HG03280 (cell line): Measurements from ENCODE around the gene NAIF1.

Experiments used
- ATAC-seq: cut with Tn5 transposase; IDR thresholded peaks from one replicate; pipeline ENCODE4 v1.9.1; 2021; ENCODE audit warnings: mild to moderate bottlenecking, moderate library complexity; ENCODE audit not compliant: unreplicated experiment

Gene NAIF1

GRCh38 chr9:128102861-128103588 lies 35.9 kb upstream of the NAIF1 start:
- ATAC-seq: no peak

- no peak for ATAC-seq
These were observed 35.1 kb upstream of the NAIF1 start for GRCh38 chr9:128102196-128102595.

- ATAC-seq: no peak
These were observed 34.6 kb upstream of the NAIF1 start for GRCh38 chr9:128101690-128102089.

GRCh38 chr9:128101231-128101661 lies 34.1 kb upstream of the NAIF1 start:
- no peak for ATAC-seq

- no peak for ATAC-seq
These were observed 33.5 kb upstream of the NAIF1 start for GRCh38 chr9:128100581-128100980.

GRCh38 chr9:128099932-128100491 lies 32.9 kb upstream of the NAIF1 start:
- ATAC-seq: no peak

GRCh38 chr9:128099231-128099931 lies 32.3 kb upstream of the NAIF1 start:
- ATAC-seq: no peak

- no peak for ATAC-seq
These were observed 31.4 kb upstream of the NAIF1 start for GRCh38 chr9:128098297-128099230.

GRCh38 chr9:128097543-128098296 lies 30.6 kb upstream of the NAIF1 start:
- no peak for ATAC-seq

GRCh38 chr9:128096616-128097536 lies 29.8 kb upstream of the NAIF1 start:
- no peak for ATAC-seq

GRCh38 chr9:128094950-128095544 lies 27.9 kb upstream of the NAIF1 start:
- no peak for ATAC-seq

GRCh38 chr9:128094166-128094949 lies 27.2 kb upstream of the NAIF1 start:
- peak; percentile 95 for ATAC-seq

- no peak for ATAC-seq
These were observed 25.9 kb upstream of the NAIF1 start for GRCh38 chr9:128093011-128093410.

- no peak for ATAC-seq
These were observed 25.3 kb upstream of the NAIF1 start for GRCh38 chr9:128092199-128092977.

- ATAC-seq: no peak
These were observed 24.5 kb upstream of the NAIF1 start for GRCh38 chr9:128091571-128091970.

GRCh38 chr9:128091144-128091543 lies 24.0 kb upstream of the NAIF1 start:
- no peak for ATAC-seq

- no peak for ATAC-seq
These were observed 22.2 kb upstream of the NAIF1 start for GRCh38 chr9:128089299-128089698.
